GM18498 (cell line): ENCODE results near the gene FARS2.

Experiments used
- ATAC-seq: cut with Tn5 transposase; IDR thresholded peaks from one replicate; pipeline ENCODE4 v1.9.1; 2021; ENCODE audit warnings: mild to moderate bottlenecking, moderate library complexity; ENCODE audit not compliant: unreplicated experiment

The FARS2 gene

DNA sequence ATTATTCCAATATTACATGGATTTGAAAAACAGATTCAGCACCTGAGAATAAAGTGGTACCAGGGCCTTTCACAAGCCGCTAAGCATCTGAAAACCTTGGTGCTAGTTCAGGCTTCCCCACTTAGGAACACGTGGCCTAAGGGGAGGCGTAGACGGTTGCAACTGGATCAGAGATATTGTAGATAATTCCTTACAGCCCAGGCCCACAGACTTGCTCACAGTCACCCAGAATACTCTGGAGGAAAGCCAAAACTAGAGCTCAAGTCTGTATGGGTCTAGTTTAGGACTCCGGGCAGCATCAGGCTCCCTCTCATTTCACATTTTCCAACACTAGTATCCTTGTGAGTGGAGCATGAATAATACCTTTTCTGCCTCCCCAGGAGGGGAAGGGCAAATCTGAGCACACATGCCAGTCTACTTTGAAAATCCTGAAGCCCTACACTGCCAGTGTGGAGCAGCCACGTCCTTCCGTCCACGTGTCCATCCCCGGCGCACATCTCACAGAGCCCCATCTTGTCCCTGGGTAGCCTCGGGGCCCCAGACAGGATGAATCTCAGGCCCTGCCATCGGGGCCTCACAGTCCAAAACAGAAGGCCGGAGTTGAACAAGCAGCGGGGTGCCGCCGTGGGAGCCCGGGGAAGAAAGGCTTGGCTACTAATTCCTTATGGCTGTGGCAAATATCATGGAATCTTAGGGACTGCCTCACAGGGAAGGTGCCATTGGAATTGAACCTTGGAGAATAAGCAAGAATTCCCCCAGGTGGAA lies 446.1 kb downstream of the FARS2 start:
- ATAC-seq, result no peak

DNA sequence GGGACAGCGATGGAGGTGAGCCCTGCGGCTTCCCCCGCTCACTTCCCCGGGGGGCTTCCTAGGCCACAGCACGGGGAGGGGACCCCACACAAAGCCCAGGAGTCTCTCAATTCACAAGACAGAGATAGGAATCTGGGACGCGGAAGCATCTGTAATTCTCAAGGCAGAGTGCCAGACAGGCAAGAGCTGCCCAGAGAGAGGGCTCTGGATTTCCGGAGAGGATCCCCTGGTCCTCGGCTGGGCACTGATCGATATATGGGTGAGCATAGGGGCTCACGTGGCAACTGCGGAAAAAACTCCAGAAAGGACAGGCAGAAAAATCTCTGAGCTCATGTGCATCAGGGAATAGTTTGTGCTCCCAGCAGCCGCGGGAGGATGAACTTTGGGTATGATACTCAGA lies 449.2 kb downstream of the FARS2 start:
- ATAC-seq, result no peak

DNA sequence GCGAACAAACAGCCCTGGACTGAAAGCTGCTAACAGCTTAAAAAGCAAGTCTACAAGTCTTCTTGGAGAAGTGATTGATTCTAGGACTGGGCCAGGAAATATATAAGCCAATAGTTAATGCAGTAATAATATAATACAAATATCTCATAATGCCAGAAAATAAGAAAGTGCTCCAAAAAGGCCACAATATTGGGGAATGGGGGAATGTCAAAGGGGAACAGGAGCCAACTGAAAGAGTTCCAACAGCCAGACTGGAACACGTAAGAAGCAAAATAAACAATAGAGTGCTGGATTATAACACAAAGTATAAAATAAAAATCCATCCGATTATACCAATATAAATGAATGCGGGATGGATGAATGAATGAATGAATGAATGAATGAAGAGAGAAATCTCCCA lies 449.6 kb downstream of the FARS2 start:
- no peak for ATAC-seq

DNA sequence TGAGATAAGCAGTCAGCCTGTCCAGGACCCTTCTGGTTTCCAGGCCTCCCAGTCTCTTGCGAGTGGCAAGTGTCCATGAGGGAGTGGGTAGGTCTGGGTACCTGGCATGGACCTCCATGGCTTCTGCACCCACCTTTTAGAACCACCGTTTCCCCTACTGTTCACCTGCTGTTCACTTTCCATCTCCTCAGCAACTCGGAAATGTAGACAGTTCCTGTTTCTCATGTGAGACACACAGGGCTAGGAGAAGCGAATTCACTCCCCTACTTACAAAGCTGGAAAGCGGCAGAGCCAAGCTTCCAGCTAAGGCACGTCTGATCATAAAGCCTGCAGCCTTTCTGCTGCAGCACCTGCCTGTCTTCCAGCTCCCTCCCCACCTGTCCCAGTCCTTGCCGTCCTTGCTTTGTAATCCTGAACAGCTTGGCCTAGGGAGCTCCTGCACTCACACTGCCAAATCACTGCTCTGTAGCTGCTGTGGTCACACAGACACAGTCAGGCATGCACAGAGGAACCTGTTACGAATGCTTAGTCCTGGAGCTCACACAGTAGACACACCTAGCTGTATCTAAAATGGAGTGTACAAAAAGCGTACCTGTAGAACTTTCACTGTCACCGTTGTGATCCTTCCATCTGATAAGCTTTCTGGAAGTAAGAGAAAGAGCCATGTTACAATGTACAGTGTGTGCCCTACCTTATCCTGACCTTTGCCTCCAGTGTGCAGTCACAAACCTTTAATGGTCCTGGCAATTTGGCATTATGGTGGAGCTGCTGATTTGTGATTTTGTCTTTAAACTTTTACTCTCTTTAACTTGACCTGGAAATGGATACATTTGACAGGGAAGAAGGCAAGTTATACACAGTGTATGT lies 451.3 kb downstream of the FARS2 start:
- ATAC-seq, result no peak

DNA sequence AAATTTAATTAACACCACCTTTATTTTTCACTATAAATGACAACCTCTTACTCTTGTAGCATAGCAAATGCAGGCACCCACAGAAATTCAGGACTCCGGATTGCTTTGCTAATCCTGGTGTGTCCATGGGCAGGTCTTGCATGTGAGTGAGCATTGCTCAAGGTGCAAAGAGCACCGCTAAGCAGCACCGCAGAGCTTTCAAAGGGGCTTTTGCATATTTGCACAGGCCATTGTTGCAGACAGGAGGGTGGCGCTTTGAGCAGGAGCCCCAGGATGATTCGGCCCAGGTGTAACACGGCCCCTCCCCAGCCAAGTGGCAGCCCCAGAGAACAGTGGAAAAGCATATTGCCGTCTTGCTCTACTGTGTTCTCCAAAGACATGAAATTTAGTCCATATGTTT lies 452.2 kb downstream of the FARS2 start:
- ATAC-seq, result no peak

DNA sequence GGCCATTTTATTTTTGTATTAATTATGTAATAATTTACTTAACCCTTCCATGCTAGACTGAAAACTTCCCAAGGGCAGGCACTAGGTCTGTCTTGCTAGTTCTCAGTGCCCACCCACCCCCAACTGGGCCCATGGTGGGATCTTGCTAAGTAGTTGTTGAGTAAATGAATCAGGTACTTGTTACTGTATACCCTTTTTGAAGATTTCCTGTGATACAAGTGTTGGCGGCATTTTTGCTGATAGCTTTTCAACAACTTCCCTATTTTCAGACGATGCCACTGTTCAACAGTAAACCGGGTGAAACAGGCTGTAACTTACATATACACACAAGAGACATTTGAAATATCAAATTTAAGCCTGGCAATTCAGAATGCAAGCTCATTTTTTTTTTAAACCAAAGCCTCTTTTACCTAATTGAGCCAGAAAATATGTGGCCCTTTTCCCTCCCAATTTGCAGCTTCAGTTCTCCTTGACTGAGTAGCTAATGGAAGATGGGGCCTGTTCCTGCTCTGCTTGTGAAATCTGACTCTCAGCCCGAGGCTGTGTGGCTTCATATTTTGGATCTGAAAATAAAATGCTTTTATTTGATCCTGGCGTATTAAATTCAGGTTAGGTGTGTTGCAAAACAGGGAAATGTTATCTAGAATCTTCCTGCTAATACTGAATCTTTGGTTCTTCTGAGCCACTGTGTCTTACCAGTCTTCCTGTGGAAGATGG lies 457.1 kb downstream of the FARS2 start:
- no peak for ATAC-seq

DNA sequence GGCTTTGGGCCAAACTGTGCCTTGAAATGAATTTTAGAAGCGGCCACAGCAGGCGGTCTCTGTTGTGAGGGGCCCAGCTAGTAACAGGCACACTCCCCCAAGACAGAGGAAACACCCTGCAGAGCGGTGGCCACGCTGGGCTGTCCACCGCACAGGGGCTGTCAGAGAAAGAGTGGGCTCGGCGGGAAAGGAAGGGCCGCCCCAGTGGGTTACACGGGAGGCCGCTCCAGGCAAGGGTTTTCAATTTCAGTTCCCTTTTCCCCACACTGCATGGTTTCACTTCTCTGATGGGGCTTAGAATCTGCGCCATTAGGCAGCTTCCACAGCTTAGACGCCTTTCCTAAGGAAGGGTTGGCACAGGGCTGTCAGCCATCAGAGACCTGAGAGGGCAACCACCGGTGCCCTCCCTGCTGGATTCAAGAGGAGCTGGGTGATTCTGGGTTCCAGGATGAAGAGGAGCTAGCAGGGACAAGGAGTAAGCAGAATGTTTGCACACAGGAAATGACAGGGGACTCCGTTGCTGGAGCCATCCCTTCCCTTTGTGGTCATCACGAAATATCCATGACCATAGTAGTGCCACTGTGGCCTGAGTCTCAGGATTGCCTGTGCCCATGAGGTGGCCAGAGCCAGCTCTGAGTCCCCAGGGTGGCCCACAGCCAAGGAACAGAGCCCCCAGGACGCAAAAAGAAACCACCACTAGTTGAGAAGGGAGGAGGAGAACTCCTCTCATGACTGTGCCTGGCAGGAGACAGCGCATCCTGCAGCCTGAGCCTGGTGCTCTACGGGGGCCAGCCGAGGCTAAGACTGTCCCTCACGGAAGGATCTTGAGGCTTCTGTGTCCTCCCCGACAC lies 462.8 kb downstream of the FARS2 start:
- peak; percentile 97 for ATAC-seq

DNA sequence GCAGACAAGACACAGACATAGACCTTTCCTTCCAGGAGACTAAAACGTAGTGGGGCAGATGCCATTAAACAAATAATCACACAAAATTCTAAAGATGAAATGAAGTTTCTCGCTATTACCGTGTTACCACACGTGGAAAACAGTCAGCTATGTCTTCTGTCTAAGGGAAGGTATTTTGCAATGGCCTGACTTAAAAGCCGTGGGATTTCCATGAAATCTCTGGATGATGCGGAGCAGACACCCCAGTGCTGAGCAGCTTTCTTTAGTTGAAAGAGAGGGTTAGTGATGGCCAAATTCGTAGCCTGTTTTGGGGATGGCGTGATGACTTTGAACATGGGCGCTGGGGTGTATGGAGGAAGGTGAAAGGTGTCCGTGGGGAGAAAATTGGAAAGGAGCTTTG lies 463.6 kb downstream of the FARS2 start:
- ATAC-seq, result no peak

DNA sequence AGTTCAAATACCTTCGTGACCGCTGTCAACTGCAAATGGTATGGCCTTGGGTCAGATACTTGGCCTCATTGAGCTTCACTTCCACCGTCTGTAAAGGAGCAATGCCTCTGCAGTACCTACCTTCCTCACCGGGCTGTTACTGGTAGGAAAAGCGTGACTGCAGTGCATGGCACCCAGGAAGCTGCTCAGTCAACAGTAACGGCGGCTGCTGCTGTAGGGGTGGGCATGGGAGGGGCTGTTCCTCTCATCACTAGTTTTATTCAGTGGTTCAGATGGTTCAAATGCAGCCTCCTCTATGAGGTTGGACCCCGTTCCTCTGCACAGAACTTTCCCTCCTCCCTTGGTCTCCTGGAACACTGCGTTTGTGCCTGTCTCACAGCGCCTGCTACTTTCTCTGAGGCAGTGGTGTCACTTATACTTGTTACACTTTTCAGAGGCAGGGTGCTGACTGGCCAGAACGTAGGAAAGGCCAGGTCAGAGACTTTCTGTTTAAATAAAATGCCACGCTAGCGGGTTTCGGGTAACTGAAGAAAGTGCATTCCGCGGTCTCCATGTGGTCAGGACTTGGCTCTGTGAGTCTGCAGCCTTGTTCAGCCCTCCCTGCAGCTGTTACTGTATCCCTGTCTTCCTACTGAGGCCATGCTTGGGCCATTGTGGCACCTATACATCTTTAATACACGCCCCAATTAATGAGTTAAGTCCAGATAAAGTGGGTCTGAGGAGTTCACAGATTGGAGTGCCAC lies 465.8 kb downstream of the FARS2 start:
- ATAC-seq, result no peak

DNA sequence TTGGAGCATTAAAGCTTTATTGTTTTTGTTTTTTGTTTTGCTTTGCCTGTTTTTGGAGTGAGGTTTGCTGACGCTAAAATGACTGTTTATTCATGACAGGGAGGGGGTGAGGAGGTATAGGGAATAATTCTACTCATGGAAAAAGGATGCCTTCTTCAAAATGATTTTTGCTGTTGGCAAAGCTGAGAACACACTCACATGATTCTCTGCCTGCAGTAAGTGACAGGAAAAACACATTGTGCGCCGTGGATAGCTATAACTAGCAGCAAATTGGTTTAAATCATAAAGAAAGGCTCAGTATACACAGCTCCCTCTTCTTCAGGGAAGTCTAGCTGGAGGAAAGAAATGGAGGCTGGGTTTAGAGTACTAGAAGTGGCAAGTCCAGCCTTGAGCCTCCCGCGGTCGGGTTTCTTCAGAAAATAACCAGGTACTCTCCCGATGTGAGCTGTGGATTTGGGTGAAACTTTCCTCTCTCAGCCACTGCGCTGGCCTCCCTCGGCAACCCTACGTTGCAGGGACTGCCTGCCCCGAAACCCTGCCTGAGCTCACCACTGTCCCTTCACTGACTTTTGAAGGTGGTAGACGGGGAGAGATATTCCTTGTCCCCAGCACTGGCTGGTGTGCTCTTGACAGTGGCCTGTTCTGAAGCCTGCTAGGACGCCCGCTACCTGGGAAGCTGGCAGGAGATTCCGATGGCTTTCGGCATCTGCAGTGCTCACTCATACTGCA lies 467.2 kb downstream of the FARS2 start:
- ATAC-seq, result no peak

DNA sequence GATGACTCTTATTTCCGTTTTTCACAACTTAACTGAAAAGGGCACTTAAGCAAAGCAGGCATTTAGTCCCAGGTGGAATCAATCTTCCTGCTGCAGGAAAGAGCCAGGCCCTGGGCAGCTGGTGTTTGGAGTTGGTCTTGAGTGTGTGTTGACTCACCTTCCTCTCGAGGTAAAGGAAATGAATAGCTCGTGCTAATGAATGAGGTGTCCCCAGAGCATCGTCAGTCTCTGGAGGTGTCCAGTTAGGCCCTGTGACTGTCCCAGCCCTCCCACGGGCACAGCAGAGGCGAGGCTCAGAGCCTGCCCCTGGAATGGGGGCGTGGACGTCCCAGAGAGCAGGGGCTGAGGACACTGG lies 467.7 kb downstream of the FARS2 start:
- ATAC-seq, result no peak

DNA sequence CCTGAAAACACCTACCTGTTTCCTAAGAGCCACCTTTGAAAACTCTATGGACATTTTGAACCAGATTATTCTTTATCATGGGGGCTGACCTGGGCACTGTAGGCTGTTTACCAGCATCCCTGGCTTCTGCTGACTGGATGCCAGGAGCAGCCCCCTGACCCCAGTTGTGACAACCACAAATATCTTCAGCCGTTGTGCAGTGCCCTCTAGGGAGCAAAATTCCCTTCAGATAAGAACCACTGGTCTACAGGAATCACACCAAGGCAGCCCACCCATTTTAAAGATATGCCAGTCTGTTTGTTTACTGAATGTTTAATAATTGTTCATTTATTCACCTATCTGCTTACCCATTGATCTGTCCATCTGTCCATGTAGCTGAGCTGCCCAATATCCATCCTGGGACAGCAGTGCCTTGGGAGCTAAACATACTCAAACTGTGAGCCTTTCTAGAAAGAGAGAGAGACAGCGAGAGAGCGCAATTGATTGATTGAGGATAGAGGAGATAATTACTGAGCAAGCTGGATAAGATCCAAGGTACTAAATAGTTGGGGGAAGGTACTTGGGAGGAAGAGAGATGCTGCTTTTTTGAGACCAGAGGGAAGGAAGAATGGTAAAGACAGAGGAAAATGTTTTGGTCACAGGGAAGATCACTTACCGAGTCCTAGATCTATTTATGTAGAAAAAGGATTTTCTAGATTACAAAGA lies 468.7 kb downstream of the FARS2 start:
- no peak for ATAC-seq

DNA sequence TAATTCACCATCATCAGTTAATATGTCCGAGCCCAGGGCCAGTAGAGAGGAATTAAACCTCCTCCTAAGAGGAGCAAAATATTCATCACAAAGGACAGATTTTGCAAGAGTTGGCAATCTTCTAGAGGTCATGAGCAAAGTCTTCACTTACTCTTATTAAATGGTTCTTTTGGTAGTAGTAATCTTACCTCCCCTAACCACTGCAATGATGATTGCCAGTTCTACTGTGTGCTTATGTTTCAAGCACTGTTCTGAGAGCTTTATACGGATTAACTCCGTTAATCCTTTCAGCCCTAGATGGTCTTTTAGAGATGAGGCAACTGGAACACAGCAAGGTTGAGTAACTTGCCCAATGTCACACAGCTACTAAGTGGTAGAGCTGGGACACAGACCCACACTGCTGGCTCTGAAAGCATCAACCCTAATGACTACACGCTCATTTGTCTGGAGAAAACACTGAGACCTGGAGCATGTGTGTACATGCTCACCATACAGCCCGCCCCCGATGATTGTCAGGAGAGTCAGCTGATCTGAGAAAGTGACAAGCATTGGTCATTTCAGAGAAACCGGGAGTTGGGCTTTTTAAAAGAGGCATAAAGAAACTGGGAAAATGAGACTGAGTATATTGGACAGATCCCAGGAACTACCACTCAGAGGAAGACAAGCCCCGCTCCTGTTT lies 469.4 kb downstream of the FARS2 start:
- no peak for ATAC-seq

DNA sequence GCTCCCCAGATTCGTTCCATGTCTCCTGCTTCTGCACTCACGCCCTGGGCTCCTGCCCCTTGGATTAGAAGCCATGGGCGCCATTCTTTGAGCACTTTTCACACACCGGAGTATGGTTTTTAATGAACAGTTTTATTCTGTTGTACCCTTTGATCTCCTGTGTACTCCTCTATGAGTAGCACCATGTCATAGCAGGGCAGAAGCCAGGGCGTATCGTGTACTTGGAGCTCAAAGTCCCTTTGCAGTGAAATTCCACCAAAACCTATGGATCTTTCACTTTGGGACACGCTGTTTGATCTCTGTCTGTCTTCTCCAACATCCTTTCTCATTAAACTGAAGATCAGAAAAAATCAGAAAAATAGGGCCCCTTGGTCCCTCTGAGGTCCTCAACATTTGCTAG lies 470.1 kb downstream of the FARS2 start:
- no peak for ATAC-seq

DNA sequence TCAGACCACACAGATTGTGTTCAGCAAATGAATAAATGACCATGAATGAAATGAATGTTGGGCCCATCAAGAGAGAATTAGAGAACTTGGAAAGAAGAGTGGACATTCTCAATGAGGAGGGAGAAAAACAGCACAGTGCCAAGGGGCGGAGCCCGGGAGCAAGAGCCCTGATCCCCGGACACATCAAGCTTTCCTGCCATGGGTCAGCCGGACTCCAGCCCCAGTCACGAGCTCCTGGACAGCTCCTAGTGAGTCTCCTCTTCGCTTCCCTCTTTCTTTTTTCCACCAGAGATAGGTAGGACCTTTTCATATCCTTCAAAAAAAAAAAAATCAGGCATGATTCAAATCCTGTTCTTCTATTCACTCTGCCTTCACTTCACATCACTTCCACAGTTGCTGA lies 471.2 kb downstream of the FARS2 start:
- no peak for ATAC-seq

DNA sequence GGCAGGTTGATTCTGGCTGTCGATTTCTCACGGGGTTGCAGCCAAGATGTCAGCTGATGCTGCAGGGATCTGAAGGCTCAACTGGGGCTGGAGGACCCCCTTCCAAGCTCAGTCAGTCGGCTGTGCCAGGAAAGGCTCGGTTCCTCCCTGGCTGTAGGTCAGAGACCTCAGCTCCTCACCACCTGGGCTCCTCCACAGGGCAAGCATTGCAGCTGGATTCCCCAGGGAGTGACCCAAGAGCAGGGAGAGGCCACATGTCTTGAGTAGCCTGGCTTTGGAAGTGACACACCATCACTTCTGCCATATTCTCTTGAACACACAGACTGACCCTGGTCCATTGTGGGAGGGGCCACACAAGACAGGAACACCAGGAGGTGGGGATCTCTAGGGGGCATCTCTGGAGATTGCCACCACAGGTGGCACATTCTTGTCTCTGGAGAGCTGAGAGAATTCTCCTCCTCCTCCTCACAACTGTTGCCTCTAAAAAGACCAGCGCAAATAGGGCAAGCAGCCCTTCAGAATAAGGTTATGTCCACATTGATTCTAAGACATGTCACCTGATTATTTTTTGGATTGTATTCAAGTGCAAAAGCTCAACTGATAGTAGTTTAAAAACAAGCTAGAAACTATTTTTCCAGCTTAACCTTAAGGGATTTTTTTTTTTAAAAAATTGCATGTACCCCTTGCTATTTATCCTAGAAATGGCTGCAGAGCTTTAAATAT lies 474.9 kb downstream of the FARS2 start:
- no peak for ATAC-seq

DNA sequence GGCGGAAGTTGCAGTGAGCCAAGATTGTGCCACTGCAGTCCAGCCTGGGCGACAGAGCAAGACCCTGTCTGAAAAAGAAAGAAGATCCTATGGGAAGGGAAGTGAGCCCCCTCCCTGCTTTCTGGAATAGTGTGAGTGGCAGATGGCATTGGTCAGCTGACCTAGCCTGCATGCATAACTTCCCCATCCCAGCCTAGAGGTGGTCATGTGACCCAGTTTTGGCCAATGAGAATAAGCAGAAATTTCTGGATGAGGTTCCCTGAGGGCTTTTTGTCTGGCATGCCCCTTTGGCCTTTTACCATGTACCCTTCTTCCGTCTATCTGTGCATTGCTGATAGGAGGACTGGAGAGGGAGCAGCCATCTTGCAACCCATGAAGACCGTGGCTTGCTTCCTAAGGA lies 476.1 kb downstream of the FARS2 start:
- no peak for ATAC-seq

DNA sequence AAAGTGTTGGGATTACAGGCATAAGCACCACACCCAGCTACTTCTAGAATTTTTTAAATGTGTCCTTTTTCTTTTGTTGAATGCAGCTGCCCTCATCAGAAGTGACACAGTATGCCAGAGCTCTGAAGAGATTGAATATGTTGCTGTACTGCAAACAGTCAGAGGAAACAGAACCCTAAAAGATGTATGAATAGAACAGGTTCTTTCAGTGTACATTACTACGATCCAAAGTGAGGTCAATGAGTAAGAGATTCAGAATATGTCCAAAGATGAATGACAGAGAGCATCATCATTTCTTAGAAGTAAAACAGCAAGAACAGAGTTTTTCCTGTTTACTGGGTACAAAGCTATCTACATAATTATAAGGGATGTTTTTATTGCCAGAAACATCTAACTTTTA lies 476.9 kb downstream of the FARS2 start:
- no peak for ATAC-seq
